B cell (primary cell): ENCODE data around the gene MAP4K2. TPM values are rescaled to one million over a fixed set of nuclear protein-coding genes. Genes with fewer than 3 reads are reported as not detected.

Experiments used
- ATAC-seq: fragments of 200-7000 bp; cut with Tn5 transposase; one replicate; pipeline ENCODE4 v1.10.0; 2021; ENCODE audit warnings: low read depth, mild to moderate bottlenecking, moderate number of reproducible peaks, moderate library complexity
- CTCF ChIA-PET: fragments of 350-600 bp; sonication (Branson Sonifier 250); formaldehyde crosslinking; loops from one replicate; lab custom pipeline; 2021; ENCODE audit warnings: antibody characterized with exemption, inconsistent platforms; lab: Charles Lee
- POLR2A ChIA-PET: fragments of 350-600 bp; sonication (Branson Sonifier 250); formaldehyde crosslinking; loops from one replicate; lab custom pipeline; 2021; ENCODE audit warnings: antibody characterized with exemption; lab: Charles Lee
- DNase-seq: peaks from one replicate; pipeline ENCODE4 v3.0.0; 2013
- H2AFZ ChIP-seq: 2 replicates; pipeline ENCODE4 v1.6.1; 2012; ENCODE audit warnings: mild to moderate bottlenecking, low read depth, low read length; ENCODE audit not compliant: insufficient read depth, poor library complexity, severe bottlenecking
- H3K27ac ChIP-seq, 2 donors: 1 replicate in 1 of 2; 2 replicates in 1 of 2; pipeline ENCODE4 v1.5.1; 2012 to 2013; ENCODE audit warnings: low read length in 2 of 2, mild to moderate bottlenecking in 2 of 2, moderate library complexity in 1 of 2
- H3K27me3 ChIP-seq, 4 experiments: fragments of 200-600 bp in 1 of 4; sonication (generic) in 1 of 4; replicated peaks in 1 of 4; 1 replicate in 2 of 4; 2 replicates in 2 of 4; pipeline versions ENCODE4 v1.6.1 to v1.7.0; 2013 to 2016; ENCODE audit warnings: low read length in 3 of 4, mild to moderate bottlenecking in 2 of 4, mixed read lengths in 1 of 4, moderate library complexity in 1 of 4; ENCODE audit not compliant: insufficient read depth in 4 of 4, control insufficient read depth in 3 of 4; ENCODE audit errors: control extremely low read depth in 1 of 4
- H3K36me3 ChIP-seq, 2 experiments: replicated peaks in 1 of 2; 1 replicate in 1 of 2; 2 replicates in 1 of 2; pipeline versions ENCODE4 v1.6.1 to v1.7.1; 2013; ENCODE audit warnings: low read length in 1 of 2; ENCODE audit not compliant: insufficient read depth in 2 of 2, control insufficient read depth in 1 of 2; ENCODE audit errors: control extremely low read depth in 1 of 2, extremely low read depth in 1 of 2
- H3K4me1 ChIP-seq, 2 donors: fragments of 200-600 bp in 1 of 2; sonication (generic) in 1 of 2; 1 replicate in 1 of 2; 2 replicates in 1 of 2; pipeline versions ENCODE4 v1.5.1 to v1.6.1; 2013 to 2017; ENCODE audit warnings: low read length in 2 of 2; ENCODE audit not compliant: control insufficient read depth in 2 of 2, insufficient read depth in 2 of 2
- H3K4me2 ChIP-seq: replicated peaks from 2 replicates; pipeline ENCODE3; 2012; ENCODE audit warnings: mild to moderate bottlenecking, low read depth, low read length; ENCODE audit not compliant: poor library complexity, severe bottlenecking
- H3K4me3 ChIP-seq, 5 experiments: fragments of 200-600 bp in 1 of 5; sonication (generic) in 1 of 5; 1 replicate in 3 of 5; 2 replicates in 2 of 5; pipeline versions ENCODE4 v1.5.1 to v1.7.0; 2011 to 2016; ENCODE audit warnings: low read length in 4 of 5, mild to moderate bottlenecking in 4 of 5, low read depth in 2 of 5, control low read depth in 1 of 5, moderate library complexity in 1 of 5; ENCODE audit not compliant: insufficient read depth in 1 of 5; ENCODE audit errors: control extremely low read depth in 1 of 5, extremely low read depth in 1 of 5
- H3K79me2 ChIP-seq: fragments of 200-600 bp; sonication (generic); one replicate; pipeline ENCODE4 v1.6.0; 2016; ENCODE audit warnings: low read length; ENCODE audit not compliant: control insufficient read depth, insufficient read depth
- H3K9ac ChIP-seq: fragments of 200-600 bp; sonication (generic); 2 replicates; pipeline ENCODE4 v1.6.1; 2017; ENCODE audit warnings: mild to moderate bottlenecking, low read length, moderate library complexity
- H3K9me3 ChIP-seq, 3 donors: one replicate each; pipeline versions ENCODE4 v1.6.1 to v1.7.1; 2013; ENCODE audit warnings: low read length in 2 of 3; ENCODE audit not compliant: control insufficient read depth in 2 of 3, insufficient read depth in 1 of 3; ENCODE audit errors: control extremely low read depth in 1 of 3
- H4K20me1 ChIP-seq: 2 replicates; pipeline ENCODE4 v1.6.0; 2012; ENCODE audit warnings: mild to moderate bottlenecking, low read length; ENCODE audit not compliant: insufficient read depth, control insufficient read depth, poor library complexity, severe bottlenecking
- H3K27ac Mint-ChIP-seq: one replicate; pipeline ENCODE4 v1.8.0; 2021; ENCODE audit warnings: mixed read lengths
- H3K27me3 Mint-ChIP-seq: one replicate; pipeline ENCODE4 v1.8.0; 2021; ENCODE audit warnings: mixed read lengths
- H3K4me1 Mint-ChIP-seq: one replicate; pipeline ENCODE4 v1.8.0; 2021; ENCODE audit warnings: mixed read lengths
- H3K4me3 Mint-ChIP-seq: one replicate; pipeline ENCODE4 v1.8.0; 2021; ENCODE audit warnings: mixed read lengths
- H3K9me3 Mint-ChIP-seq: one replicate; pipeline ENCODE4 v1.8.0; 2022; ENCODE audit warnings: mixed read lengths; ENCODE audit not compliant: insufficient read depth
- EZH2 ChIP-seq: IDR thresholded peaks from 2 replicates; pipeline ENCODE4 v1.6.1; 2012; ENCODE audit warnings: borderline replicate concordance, low read depth, mild to moderate bottlenecking, moderate library complexity, low read length; ENCODE audit not compliant: insufficient read depth, poor library complexity, severe bottlenecking
- WGBS: methylation state at CpG from one replicate; pipeline ENCODE4 v1.1.5; 2013; ENCODE audit warnings: missing lambda C conversion rate; ENCODE audit not compliant: insufficient coverage; 5-methylcytosine and 5-hydroxymethylcytosine counted together
- intact Hi-C: fragments of 100-400 bp; cut with micrococcal nuclease; formaldehyde crosslinking; loops from one replicate; pipeline ENCODE4 v1.10.0; 2022
- polyA plus RNA-seq: library from polyadenylated mRNA; depleted of rRNA; stranded (reverse); fragments of >200 nt; gene quantifications from 2 replicates; pipeline ENCODE4 v1.2.3, GENCODE V29; 2012
- total RNA-seq, 2 donors: library from RNA; stranded (reverse); fragments of 120-200 nt in 1 of 2; gene quantifications; 1 replicate in 1 of 2; 2 replicates in 1 of 2; pipeline versions ENCODE4 v1.2.3 to v1.2.4, GENCODE V29; 2013 to 2022
- TF ChIP-seq, protein P1 (sequence below): fragments of 200-600 bp; IDR thresholded peaks from one replicate; pipeline ENCODE4 v1.8.0; 2022; ENCODE audit warnings: antibody characterized with exemption, mild to moderate bottlenecking

Gene MAP4K2
- total and polyA plus RNA-seq, 2 donors (not counting 1 experiment from before 2014, with no cell fraction given): 118 to 163 TPM

DNA sequence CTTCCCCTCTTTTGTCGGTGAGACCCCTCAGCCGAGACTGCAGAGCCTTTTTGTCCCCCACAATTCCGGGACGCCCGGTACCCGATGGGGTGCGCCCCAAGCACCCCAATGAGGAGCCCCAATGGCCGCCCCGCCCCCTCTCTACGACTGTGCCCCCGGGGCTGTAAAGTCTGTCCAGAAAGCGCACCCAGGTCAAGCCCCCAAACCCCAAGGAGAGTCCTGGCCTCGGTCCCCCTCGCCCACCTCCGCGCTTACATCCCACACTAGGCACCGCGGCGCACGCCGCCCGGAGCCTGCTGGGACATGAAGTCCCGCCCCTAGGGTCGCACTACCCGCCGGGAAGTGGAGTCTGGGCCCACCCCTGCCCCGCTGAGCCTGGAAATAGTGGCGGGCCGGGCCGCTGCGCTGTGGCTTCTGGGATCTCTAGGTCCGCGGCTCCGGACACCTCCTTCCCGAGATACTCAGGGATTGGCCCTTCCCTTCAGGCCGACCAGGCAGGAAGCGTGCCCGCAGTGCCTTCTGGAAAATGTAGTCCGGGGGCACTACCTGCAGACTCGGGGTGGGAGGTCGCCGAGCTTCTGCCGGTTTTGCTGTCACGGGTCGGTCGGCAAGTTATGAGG lies 7.4 kb upstream of the MAP4K2 start, which contains the start of gene MEN1:
Gene MEN1 (minus strand): TSS at position 281 of the 620 bp plus-strand sequence. CDS start 442 bp downstream, outside the sequence.
- ATAC-seq (peak; percentile 84), DNase-seq (peak; percentile 82)
- CTCF ChIA-PET: interaction anchor here (0.8 to 1.6 kb wide), 8 partner anchors 11 to 67 kb away, joined by 3 to 7 read pairs (median 4); partner anchors contain the start of genes CDC42BPG and SF1
- POLR2A ChIA-PET: interaction anchor here (0.6 to 2.6 kb wide), 11 partner anchors 8 to 218 kb away, joined by 3 to 16 read pairs (median 4); partner anchors contain the start of genes MAP4K2, RASGRP2 and SF1
- peaks cover 0 to 21% of the 10 kb centered on the region in 2 experiments for H3K36me3 ChIP-seq
- peak within 1 kb of the TSS; percentile 95 for H3K4me2 ChIP-seq
- H3K27ac ChIP-seq: peak within 1 kb of the TSS; percentile 63 to 79
- TF ChIP-seq EZH2: no peak
- peaks cover 15 to 32% of the 10 kb centered on the region in 2 donors for H3K4me1 ChIP-seq
- Mint-ChIP-seq H3K27ac (peak within 1 kb of the TSS; percentile 95), H3K9me3 (no peaks in the 10 kb centered on the region), H3K27me3 (no peaks in the 10 kb centered on the region), H3K4me1 (peaks cover 34% of the 10 kb centered on the region), H3K4me3 (peak within 1 kb of the TSS; percentile 98)
- peak within 1 kb of the TSS; percentile 36 to 99 (median 86) for H3K4me3 ChIP-seq
- intact Hi-C loops: loop anchor here (1.0 to 2.0 kb wide), 5 partner anchors 8 to 78 kb away; partner anchors contain the start of genes CDC42BPG and RASGRP2
- peaks cover 11% of the 10 kb centered on the region for H4K20me1 ChIP-seq
- peak within 1 kb of the TSS; percentile 90 for H3K9ac ChIP-seq
- H3K9me3 ChIP-seq: no peaks in the 10 kb centered on the region
- peak within 1 kb of the TSS; percentile 99 for H2AFZ ChIP-seq
- peaks cover 41% of the 10 kb centered on the region for H3K79me2 ChIP-seq
- H3K27me3 ChIP-seq: no peaks in the 10 kb centered on the region
- under 1% methylated on average over 39 of the region's 46 CpGs for WGBS

DNA sequence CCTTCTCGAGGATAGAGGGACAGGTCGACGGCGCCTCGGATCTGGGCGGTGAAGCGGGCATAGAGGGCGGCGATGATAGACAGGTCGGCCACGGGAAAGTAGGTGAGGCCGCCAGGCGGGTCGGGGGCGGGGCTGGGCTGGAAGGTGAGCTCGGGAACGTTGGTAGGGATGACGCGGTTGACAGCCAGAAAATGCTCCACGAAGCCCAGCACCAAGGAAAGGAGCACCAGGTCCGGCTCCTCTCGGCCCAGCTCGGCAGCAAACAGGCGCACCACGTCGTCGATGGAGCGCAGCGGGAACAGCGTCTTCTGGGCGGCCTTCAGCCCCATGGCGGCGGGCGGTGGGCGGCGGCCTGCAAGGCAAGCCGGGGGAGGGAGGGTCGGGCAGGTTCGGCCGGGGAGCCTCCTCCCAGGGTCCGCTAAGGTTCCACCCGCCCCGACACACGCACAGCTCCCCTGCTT lies 6.8 kb upstream of the MAP4K2 start:
- Mint-ChIP-seq H3K4me3 (peak overlapping the region; percentile 98), H3K27ac (peak overlapping the region; percentile 95), H3K4me1 (peaks cover 32% of the 10 kb centered on the region), H3K27me3 (no peaks in the 10 kb centered on the region), H3K9me3 (no peaks in the 10 kb centered on the region)
- no peaks in the 10 kb centered on the region for H3K9me3 ChIP-seq
- H3K79me2 ChIP-seq: peaks cover 46% of the 10 kb centered on the region
- intact Hi-C loops: loop anchor here (1.0 to 2.0 kb wide), 5 partner anchors 8 to 79 kb away; partner anchors contain the start of genes CDC42BPG and RASGRP2
- 5% methylated on average over 42 of the region's 44 CpGs for WGBS
- peak overlapping the region in 1 of 2 donors; percentile 79 for H3K27ac ChIP-seq
- peaks cover 11% of the 10 kb centered on the region for H4K20me1 ChIP-seq
- peak overlapping the region; percentile 90 for H3K9ac ChIP-seq
- H3K4me2 ChIP-seq: peak overlapping the region; percentile 95
- ChIA-PET CTCF (interaction anchor here (0.8 to 1.6 kb wide), 6 partner anchors 10 to 33 kb away, joined by 3 to 4 read pairs (median 4); no protein-coding TSS in a partner anchor), POLR2A (interaction anchor here (0.7 to 2.6 kb wide), 5 partner anchors 10 to 70 kb away, joined by 3 to 16 read pairs (median 10); partner anchors contain the start of genes RASGRP2 and SF1)
- peak; percentile 36 for DNase-seq
- peak; percentile 7 for ATAC-seq
- peaks cover 0 to 27% of the 10 kb centered on the region in 2 experiments for H3K36me3 ChIP-seq
- H3K27me3 ChIP-seq: no peaks in the 10 kb centered on the region
- peaks cover 13 to 28% of the 10 kb centered on the region in 2 donors for H3K4me1 ChIP-seq
- H2AFZ ChIP-seq: peak overlapping the region; percentile 99
- TF ChIP-seq, protein P1, sequence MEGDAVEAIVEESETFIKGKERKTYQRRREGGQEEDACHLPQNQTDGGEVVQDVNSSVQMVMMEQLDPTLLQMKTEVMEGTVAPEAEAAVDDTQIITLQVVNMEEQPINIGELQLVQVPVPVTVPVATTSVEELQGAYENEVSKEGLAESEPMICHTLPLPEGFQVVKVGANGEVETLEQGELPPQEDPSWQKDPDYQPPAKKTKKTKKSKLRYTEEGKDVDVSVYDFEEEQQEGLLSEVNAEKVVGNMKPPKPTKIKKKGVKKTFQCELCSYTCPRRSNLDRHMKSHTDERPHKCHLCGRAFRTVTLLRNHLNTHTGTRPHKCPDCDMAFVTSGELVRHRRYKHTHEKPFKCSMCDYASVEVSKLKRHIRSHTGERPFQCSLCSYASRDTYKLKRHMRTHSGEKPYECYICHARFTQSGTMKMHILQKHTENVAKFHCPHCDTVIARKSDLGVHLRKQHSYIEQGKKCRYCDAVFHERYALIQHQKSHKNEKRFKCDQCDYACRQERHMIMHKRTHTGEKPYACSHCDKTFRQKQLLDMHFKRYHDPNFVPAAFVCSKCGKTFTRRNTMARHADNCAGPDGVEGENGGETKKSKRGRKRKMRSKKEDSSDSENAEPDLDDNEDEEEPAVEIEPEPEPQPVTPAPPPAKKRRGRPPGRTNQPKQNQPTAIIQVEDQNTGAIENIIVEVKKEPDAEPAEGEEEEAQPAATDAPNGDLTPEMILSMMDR: no peak
- TF ChIP-seq EZH2: no peak
- H3K4me3 ChIP-seq: peak overlapping the region; percentile 21 to 99 (median 86)
